Measurements from ENCODE around the gene DCTD. TPM values are rescaled to one million over a fixed set of nuclear protein-coding genes. Genes with fewer than 3 reads are reported as not detected.

The DCTD gene
- total and polyA plus RNA-seq, 8 donors = 3.5 to 90.6 (median 59.9) TPM

DNA sequence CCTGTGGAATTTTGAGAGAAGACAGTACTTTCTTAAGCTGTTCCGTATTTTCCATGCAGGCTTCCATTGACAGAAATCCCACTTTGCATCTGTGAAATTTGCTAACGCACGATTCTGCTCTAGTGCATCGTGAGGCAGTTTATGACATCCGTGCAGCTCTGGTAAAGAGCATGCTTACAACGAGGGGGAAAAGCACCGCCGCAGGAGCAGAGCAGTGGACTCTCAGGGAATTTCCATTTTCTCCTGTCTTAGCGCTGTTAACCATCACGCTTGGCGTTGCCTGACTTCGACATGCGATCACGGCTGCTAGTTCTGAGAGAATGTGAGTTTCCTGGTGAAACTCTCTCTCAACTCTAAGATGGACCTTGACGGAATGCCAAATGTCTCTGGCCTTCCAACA, 43.9 kb downstream of the DCTD start:
- Histone ChIP-seq H3K36me3 (peaks cover 0 to 47% (median 15%) of the 10 kb centered on the region in 4 donors), H3K4me3 (no peak overlapping the region), H3K9me3 (no peaks in the 10 kb centered on the region), H3K27me3 (no peaks in the 10 kb centered on the region), H3K27ac (no peak overlapping the region), H3K4me1 (no peaks in the 10 kb centered on the region)
- TF ChIP-seq, protein P1, sequence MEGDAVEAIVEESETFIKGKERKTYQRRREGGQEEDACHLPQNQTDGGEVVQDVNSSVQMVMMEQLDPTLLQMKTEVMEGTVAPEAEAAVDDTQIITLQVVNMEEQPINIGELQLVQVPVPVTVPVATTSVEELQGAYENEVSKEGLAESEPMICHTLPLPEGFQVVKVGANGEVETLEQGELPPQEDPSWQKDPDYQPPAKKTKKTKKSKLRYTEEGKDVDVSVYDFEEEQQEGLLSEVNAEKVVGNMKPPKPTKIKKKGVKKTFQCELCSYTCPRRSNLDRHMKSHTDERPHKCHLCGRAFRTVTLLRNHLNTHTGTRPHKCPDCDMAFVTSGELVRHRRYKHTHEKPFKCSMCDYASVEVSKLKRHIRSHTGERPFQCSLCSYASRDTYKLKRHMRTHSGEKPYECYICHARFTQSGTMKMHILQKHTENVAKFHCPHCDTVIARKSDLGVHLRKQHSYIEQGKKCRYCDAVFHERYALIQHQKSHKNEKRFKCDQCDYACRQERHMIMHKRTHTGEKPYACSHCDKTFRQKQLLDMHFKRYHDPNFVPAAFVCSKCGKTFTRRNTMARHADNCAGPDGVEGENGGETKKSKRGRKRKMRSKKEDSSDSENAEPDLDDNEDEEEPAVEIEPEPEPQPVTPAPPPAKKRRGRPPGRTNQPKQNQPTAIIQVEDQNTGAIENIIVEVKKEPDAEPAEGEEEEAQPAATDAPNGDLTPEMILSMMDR (IDR thresholded peaks at IDR 0.05) = no peak
- TF ChIP-seq POLR2AphosphoS5 (IDR thresholded peaks at IDR 0.05) = no peak
- 92 to 98% (median 97%) methylated on average over 15 of the region's 15 CpGs for WGBS, 5 donors
- DNase-seq = no peak
- intact Hi-C loops (cut with DNase I; ENCODE audit: low total_unique reads) = no loop called here

DNA sequence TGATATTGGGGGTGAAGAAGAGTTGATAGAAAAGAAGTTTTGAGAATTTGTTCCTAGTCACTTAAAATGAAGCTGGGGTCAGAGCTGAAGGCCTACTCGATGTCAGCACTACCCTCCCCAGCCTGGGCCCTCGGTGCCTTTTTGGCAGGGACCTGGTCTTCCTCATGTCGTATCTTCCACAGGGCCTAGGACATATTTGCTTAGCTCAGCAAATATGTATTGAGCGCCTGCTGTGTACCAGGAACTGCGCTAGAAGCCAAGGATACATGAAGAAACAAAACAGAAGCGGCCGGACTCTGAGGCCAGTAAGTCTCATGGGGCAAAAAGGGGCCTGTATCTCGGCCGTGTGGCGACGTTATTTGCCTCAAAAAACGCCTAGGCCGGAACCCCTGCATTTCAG, 44.3 kb downstream of the DCTD start:
- intact Hi-C loops (cut with DNase I; ENCODE audit: low total_unique reads) = no loop called here
- DNase-seq = no peak
- TF ChIP-seq, protein P1 (IDR thresholded peaks at IDR 0.05) = no peak
- TF ChIP-seq POLR2A (IDR thresholded peaks at IDR 0.05) (no peak), POLR2AphosphoS5 (IDR thresholded peaks at IDR 0.05) (no peak), EP300 (IDR thresholded peaks at IDR 0.05) (no peak)

DNA sequence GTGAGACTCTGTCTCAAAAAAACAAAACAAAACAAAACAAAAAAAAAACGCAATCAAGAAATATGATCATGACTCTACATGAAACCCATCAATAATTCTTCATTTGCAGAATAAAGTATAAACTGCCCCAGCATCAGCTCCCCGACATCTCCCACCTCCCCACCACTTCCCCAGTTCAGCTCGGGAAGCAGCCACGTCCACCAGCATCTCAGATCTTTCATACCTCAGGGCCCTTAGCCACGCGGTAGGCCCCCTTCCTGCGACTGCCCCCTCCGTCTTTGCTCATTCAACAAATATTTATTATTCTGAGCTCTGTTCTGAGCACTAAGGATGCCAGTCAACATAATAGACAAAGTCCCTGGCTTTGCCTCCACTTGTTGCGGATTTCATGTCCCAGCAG, 45.6 kb downstream of the DCTD start:
- Histone ChIP-seq H3K4me3 (no peak overlapping the region), H3K27me3 (no peaks in the 10 kb centered on the region), H3K36me3 (peaks cover 0 to 40% (median 12%) of the 10 kb centered on the region in 4 donors), H3K9me3 (no peaks in the 10 kb centered on the region), H3K4me1 (no peaks in the 10 kb centered on the region), H3K27ac (no peak overlapping the region)
- TF ChIP-seq EP300 (IDR thresholded peaks at IDR 0.05) = no peak
- TF ChIP-seq POLR2AphosphoS5 (IDR thresholded peaks at IDR 0.05) = no peak
- no peak for TF ChIP-seq POLR2A (IDR thresholded peaks at IDR 0.05)
- TF ChIP-seq, protein P1 (IDR thresholded peaks at IDR 0.05) = no peak
- WGBS, 5 donors = 80 to 82% (median 81%) methylated on average over 9 of the region's 9 CpGs
- intact Hi-C loops (cut with DNase I; ENCODE audit: low total_unique reads) = no loop called here
- no peak for DNase-seq

More for the DNA sequence above, 44.3 kb downstream of the DCTD start:
- Histone ChIP-seq H3K4me1 (no peaks in the 10 kb centered on the region), H3K27ac (no peak overlapping the region), H3K4me3 (no peak overlapping the region), H3K36me3 (peaks cover 0 to 47% (median 15%) of the 10 kb centered on the region in 4 donors), H3K27me3 (no peaks in the 10 kb centered on the region), H3K9me3 (no peaks in the 10 kb centered on the region)
- WGBS, 5 donors = 90 to 95% (median 92%) methylated on average over 13 of the region's 13 CpGs

GRCh38 chr4:182869697-182870096, 47.5 kb downstream of the DCTD start:
- TF ChIP-seq POLR2AphosphoS5 (IDR thresholded peaks at IDR 0.05) (no peak), POLR2A (IDR thresholded peaks at IDR 0.05) (no peak), EP300 (IDR thresholded peaks at IDR 0.05) (no peak)
- TF ChIP-seq, protein P1 (IDR thresholded peaks at IDR 0.05) = no peak
- no peaks in the 10 kb centered on the region for H3K9me3 ChIP-seq
- peaks cover 0 to 10% (median 0%) of the 10 kb centered on the region in 4 donors for H3K4me1 ChIP-seq
- DNase-seq = no peak
- H3K4me3 ChIP-seq = no peak overlapping the region
- no peak overlapping the region for H3K27ac ChIP-seq
- H3K27me3 ChIP-seq = no peaks in the 10 kb centered on the region
- intact Hi-C loops (cut with DNase I; ENCODE audit: low total_unique reads) = no loop called here
- peaks cover 0 to 25% (median 3%) of the 10 kb centered on the region in 4 donors for H3K36me3 ChIP-seq
- 70 to 82% (median 75%) methylated on average over 4 of the region's 4 CpGs for WGBS, 5 donors

Data from stomach (tissue), 9 donors.